8988T (cell line): ENCODE data around the gene HSD17B10.
"Not testable (repeated sequence)": the region's sequence is repeated elsewhere in the genome, so short reads cannot be mapped to it uniquely, and the experiment has no call there.

Experiments used
- DNase-seq: peaks from one replicate; pipeline ENCODE4 v3.0.0; 2011

Gene HSD17B10

GRCh38 chrX:53435997-53436396 is 1.8 kb upstream of the HSD17B10 start:
- peak; percentile 79 for DNase-seq

GRCh38 chrX:53430231-53430630 is 3.9 kb downstream of the HSD17B10 start:
- DNase-seq, result no peak

- DNase-seq, result no peak
Measured at GRCh38 chrX:53429755-53430154, 4.4 kb downstream of the HSD17B10 start.

- DNase-seq, result no peak
Measured at GRCh38 chrX:53422861-53423306, 11.3 kb downstream of the HSD17B10 start, which contains the start of gene RIBC1. TSS of gene RIBC1 (plus strand) at chrX:53422873. CDS start at chrX:53426277, 3,404 bp downstream.

GRCh38 chrX:53422086-53422860 is 11.9 kb downstream of the HSD17B10 start, which contains the start of gene SMC1A:
TSS of gene SMC1A (minus strand) at chrX:53422654. CDS start at chrX:53422600, 54 bp downstream.
- peak; percentile 92 for DNase-seq

- no peak for DNase-seq
Measured at GRCh38 chrX:53421772-53422085, 12.4 kb downstream of the HSD17B10 start.

- DNase-seq, result no peak
Measured at GRCh38 chrX:53421125-53421524, 13.0 kb downstream of the HSD17B10 start.

- not testable (repeated sequence) for DNase-seq
Measured at GRCh38 chrX:53420351-53420750, 13.8 kb downstream of the HSD17B10 start.

- no peak for DNase-seq
Measured at GRCh38 chrX:53412446-53412845, 21.7 kb downstream of the HSD17B10 start.

GRCh38 chrX:53403535-53403934 is 30.6 kb downstream of the HSD17B10 start:
- DNase-seq, result no peak

- no peak for DNase-seq
Measured at GRCh38 chrX:53398216-53398615, 36.0 kb downstream of the HSD17B10 start.

- no peak for DNase-seq
Measured at GRCh38 chrX:53395605-53396298, 38.4 kb downstream of the HSD17B10 start.

GRCh38 chrX:53383376-53384076 is 50.6 kb downstream of the HSD17B10 start:
- DNase-seq, result no peak
